ENCODE results near the gene MYCT1. TPM values are rescaled to one million over a fixed set of nuclear protein-coding genes. Genes with fewer than 3 reads are reported as not detected.

Gene MYCT1
- total and polyA plus RNA-seq, 2 experiments from 2014 or later, result 1.9 to 2.5 TPM

GRCh38 chr6:152745509-152746171, 47.9 kb downstream of the MYCT1 start:
- no peaks in the 10 kb centered on the region for H3K9me2 ChIP-seq (ENCODE audit: insufficient read depth)
- no peak overlapping the region for H2AFZ ChIP-seq
- H3K27me3 ChIP-seq (ENCODE audit: insufficient read depth), result no peaks in the 10 kb centered on the region
- no peaks in the 10 kb centered on the region for H4K20me1 ChIP-seq (replicated peaks; ENCODE audit: insufficient read depth)
- no peak overlapping the region for H3K4me2 ChIP-seq
- H3K4me3 ChIP-seq, result no peak overlapping the region
- peaks cover 13% of the 10 kb centered on the region; the same call in 1 of the 2 replicates for H3K4me1 ChIP-seq (ENCODE audit: insufficient read depth)
- peaks cover 9% of the 10 kb centered on the region for H3K4me1 Mint-ChIP-seq
- no peak for DNase-seq (ENCODE audit: low spot score)
- no peaks in the 10 kb centered on the region for H3K9me3 Mint-ChIP-seq
- H3K27me3 Mint-ChIP-seq (ENCODE audit: insufficient read depth, low read depth, poor library complexity), result no peaks in the 10 kb centered on the region
- no peak overlapping the region for H3K27ac Mint-ChIP-seq
- ATAC-seq, result no peak
- H3K27ac ChIP-seq (ENCODE audit: low read depth), result no peak overlapping the region
- no peaks in the 10 kb centered on the region for H3K36me3 Mint-ChIP-seq (ENCODE audit: low read depth)
- H3K4me3 Mint-ChIP-seq, result no peak overlapping the region
- no peaks in the 10 kb centered on the region for H3K36me3 ChIP-seq (ENCODE audit: insufficient read depth)
- no peaks in the 10 kb centered on the region for H3F3A ChIP-seq (replicated peaks; ENCODE audit: low read depth)
- no peak for TF ChIP-seq NANOG (IDR thresholded peaks at IDR 0.05; ENCODE audit: borderline replicate concordance)
- no peak for TF ChIP-seq JUNB (IDR thresholded peaks at IDR 0.05; ENCODE audit: unreplicated experiment)
- no peak for TF ChIP-seq ZNF114 (CRISPR knock-in tag; IDR thresholded peaks at IDR 0.05)
- TF ChIP-seq STAT1 (IDR thresholded peaks at IDR 0.05; ENCODE audit: unreplicated experiment), result no peak
- TF ChIP-seq, protein P1, sequence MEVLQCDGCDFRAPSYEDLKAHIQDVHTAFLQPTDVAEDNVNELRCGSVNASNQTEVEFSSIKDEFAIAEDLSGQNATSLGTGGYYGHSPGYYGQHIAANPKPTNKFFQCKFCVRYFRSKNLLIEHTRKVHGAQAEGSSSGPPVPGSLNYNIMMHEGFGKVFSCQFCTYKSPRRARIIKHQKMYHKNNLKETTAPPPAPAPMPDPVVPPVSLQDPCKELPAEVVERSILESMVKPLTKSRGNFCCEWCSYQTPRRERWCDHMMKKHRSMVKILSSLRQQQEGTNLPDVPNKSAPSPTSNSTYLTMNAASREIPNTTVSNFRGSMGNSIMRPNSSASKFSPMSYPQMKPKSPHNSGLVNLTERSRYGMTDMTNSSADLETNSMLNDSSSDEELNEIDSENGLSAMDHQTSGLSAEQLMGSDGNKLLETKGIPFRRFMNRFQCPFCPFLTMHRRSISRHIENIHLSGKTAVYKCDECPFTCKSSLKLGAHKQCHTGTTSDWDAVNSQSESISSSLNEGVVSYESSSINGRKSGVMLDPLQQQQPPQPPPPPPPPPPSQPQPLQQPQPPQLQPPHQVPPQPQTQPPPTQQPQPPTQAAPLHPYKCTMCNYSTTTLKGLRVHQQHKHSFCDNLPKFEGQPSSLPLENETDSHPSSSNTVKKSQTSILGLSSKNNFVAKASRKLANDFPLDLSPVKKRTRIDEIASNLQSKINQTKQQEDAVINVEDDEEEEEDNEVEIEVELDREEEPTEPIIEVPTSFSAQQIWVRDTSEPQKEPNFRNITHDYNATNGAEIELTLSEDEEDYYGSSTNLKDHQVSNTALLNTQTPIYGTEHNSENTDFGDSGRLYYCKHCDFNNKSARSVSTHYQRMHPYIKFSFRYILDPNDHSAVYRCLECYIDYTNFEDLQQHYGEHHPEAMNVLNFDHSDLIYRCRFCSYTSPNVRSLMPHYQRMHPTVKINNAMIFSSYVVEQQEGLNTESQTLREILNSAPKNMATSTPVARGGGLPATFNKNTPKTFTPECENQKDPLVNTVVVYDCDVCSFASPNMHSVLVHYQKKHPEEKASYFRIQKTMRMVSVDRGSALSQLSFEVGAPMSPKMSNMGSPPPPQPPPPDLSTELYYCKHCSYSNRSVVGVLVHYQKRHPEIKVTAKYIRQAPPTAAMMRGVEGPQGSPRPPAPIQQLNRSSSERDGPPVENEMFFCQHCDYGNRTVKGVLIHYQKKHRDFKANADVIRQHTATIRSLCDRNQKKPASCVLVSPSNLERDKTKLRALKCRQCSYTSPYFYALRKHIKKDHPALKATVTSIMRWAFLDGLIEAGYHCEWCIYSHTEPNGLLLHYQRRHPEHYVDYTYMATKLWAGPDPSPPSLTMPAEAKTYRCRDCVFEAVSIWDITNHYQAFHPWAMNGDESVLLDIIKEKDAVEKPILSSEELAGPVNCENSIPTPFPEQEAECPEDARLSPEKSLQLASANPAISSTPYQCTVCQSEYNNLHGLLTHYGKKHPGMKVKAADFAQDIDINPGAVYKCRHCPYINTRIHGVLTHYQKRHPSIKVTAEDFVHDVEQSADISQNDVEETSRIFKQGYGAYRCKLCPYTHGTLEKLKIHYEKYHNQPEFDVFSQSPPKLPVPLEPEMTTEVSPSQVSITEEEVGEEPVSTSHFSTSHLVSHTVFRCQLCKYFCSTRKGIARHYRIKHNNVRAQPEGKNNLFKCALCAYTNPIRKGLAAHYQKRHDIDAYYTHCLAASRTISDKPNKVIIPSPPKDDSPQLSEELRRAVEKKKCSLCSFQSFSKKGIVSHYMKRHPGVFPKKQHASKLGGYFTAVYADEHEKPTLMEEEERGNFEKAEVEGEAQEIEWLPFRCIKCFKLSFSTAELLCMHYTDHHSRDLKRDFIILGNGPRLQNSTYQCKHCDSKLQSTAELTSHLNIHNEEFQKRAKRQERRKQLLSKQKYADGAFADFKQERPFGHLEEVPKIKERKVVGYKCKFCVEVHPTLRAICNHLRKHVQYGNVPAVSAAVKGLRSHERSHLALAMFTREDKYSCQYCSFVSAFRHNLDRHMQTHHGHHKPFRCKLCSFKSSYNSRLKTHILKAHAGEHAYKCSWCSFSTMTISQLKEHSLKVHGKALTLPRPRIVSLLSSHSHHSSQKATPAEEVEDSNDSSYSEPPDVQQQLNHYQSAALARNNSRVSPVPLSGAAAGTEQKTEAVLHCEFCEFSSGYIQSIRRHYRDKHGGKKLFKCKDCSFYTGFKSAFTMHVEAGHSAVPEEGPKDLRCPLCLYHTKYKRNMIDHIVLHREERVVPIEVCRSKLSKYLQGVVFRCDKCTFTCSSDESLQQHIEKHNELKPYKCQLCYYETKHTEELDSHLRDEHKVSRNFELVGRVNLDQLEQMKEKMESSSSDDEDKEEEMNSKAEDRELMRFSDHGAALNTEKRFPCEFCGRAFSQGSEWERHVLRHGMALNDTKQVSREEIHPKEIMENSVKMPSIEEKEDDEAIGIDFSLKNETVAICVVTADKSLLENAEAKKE (CRISPR knock-in tag; IDR thresholded peaks at IDR 0.05), result no peak
- TF ChIP-seq EZH2 (IDR thresholded peaks at IDR 0.05; ENCODE audit: low read depth, unreplicated experiment), result no peak
- TF ChIP-seq CREB1 (CRISPR knock-in tag; IDR thresholded peaks at IDR 0.05; ENCODE audit: low read depth), result no peak
- no peak for TF ChIP-seq EZH2phosphoT487 (IDR thresholded peaks at IDR 0.05; ENCODE audit: unreplicated experiment)
- no peak for TF ChIP-seq POLR2AphosphoS5 (IDR thresholded peaks at IDR 0.05; ENCODE audit: low read depth)
- TF ChIP-seq, protein P2, sequence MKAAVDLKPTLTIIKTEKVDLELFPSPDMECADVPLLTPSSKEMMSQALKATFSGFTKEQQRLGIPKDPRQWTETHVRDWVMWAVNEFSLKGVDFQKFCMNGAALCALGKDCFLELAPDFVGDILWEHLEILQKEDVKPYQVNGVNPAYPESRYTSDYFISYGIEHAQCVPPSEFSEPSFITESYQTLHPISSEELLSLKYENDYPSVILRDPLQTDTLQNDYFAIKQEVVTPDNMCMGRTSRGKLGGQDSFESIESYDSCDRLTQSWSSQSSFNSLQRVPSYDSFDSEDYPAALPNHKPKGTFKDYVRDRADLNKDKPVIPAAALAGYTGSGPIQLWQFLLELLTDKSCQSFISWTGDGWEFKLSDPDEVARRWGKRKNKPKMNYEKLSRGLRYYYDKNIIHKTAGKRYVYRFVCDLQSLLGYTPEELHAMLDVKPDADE (IDR thresholded peaks at IDR 0.05), result no peak
- no peak for TF ChIP-seq REST (IDR thresholded peaks at IDR 0.05; ENCODE audit: unreplicated experiment)
- no peak for TF ChIP-seq ZNF331 (CRISPR knock-in tag; IDR thresholded peaks at IDR 0.05; ENCODE audit: low read depth)
- TF ChIP-seq, protein P3, sequence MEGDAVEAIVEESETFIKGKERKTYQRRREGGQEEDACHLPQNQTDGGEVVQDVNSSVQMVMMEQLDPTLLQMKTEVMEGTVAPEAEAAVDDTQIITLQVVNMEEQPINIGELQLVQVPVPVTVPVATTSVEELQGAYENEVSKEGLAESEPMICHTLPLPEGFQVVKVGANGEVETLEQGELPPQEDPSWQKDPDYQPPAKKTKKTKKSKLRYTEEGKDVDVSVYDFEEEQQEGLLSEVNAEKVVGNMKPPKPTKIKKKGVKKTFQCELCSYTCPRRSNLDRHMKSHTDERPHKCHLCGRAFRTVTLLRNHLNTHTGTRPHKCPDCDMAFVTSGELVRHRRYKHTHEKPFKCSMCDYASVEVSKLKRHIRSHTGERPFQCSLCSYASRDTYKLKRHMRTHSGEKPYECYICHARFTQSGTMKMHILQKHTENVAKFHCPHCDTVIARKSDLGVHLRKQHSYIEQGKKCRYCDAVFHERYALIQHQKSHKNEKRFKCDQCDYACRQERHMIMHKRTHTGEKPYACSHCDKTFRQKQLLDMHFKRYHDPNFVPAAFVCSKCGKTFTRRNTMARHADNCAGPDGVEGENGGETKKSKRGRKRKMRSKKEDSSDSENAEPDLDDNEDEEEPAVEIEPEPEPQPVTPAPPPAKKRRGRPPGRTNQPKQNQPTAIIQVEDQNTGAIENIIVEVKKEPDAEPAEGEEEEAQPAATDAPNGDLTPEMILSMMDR (conservative IDR thresholded peaks at IDR 0.05; ENCODE audit: low read depth in 2 of 2), result no peak
- H3K79me2 ChIP-seq (replicated peaks; ENCODE audit: insufficient read depth), result no peaks in the 10 kb centered on the region
